Endothelial cell of umbilical vein (primary cell): ENCODE data around the gene SLC6A6. TPM values are rescaled to one million over a fixed set of nuclear protein-coding genes. Genes with fewer than 3 reads are reported as not detected.

Experiments
- BruUV-seq: library from RNA; stranded (reverse); fragments of 400-500 nt; replicated peaks from 2 replicates; lab custom pipeline; 2021; lab: Mats Ljungman, UMichigan
- CTCF ChIA-PET: fragments of 300-600, 350-600 bp; sonication (Branson Sonifier 250); formaldehyde crosslinking; loops from one replicate; lab custom pipeline; 2021; ENCODE audit warnings: antibody characterized with exemption, inconsistent platforms; lab: Charles Lee
- POLR2A ChIA-PET: fragments of 300-600, 350-600 bp; sonication (Branson Sonifier 250); formaldehyde crosslinking; loops from one replicate; lab custom pipeline; 2021; ENCODE audit warnings: antibody characterized with exemption, inconsistent platforms; lab: Charles Lee
- DNase-seq: peaks from one replicate; pipeline ENCODE4 v3.0.0-alpha.2; 2011; ENCODE audit warnings: low read depth, low spot score
- FAIRE-seq: peaks from 2 replicates; lab custom pipeline; 2011; peaks lifted over from hg19 to GRCh38; lab: Jason Lieb, UNC
- H2AFZ ChIP-seq: 2 replicates; pipeline ENCODE4 v1.6.0; 2012; ENCODE audit warnings: low read depth, low read length, control low read depth, inconsistent platforms
- H3K27ac ChIP-seq: 2 replicates; pipeline ENCODE4 v1.5.1; 2011; ENCODE audit warnings: low read depth, mild to moderate bottlenecking, control low read depth, low read length, moderate library complexity; ENCODE audit not compliant: insufficient read depth
- H3K27me3 ChIP-seq, 2 experiments: 2 replicates each; pipeline versions ENCODE4 v1.6.0 to v1.6.1; 2011; ENCODE audit warnings: low read length in 2 of 2, mixed read lengths in 1 of 2; ENCODE audit not compliant: control insufficient read depth in 2 of 2, insufficient read depth in 2 of 2
- H3K36me3 ChIP-seq, 2 experiments: 2 replicates in 1 of 2; 3 replicates in 1 of 2; pipeline ENCODE4 v1.5.1; 2011; ENCODE audit warnings: low read length in 2 of 2, mild to moderate bottlenecking in 1 of 2, moderate library complexity in 1 of 2; ENCODE audit not compliant: control insufficient read depth in 2 of 2, insufficient read depth in 2 of 2; ENCODE audit errors: extremely low read depth in 1 of 2
- H3K4me1 ChIP-seq: 3 replicates; pipeline ENCODE4 v1.5.1; 2011; ENCODE audit warnings: mild to moderate bottlenecking, low read length; ENCODE audit not compliant: control insufficient read depth, insufficient read depth; ENCODE audit errors: extremely low read depth
- H3K4me2 ChIP-seq: 2 replicates; pipeline ENCODE4 v1.6.1; 2011; ENCODE audit warnings: low read length, control low read depth, mixed read lengths; ENCODE audit not compliant: insufficient read depth
- H3K4me3 ChIP-seq, 3 experiments: fragments of 200-600 bp in 1 of 3; sonication (generic), shearing (Covaris generic) in 1 of 3; replicated peaks in 1 of 3; 2 replicates each; pipeline ENCODE4 v1.5.1; 2011 to 2016; ENCODE audit warnings: control low read depth in 3 of 3, low read length in 3 of 3, mild to moderate bottlenecking in 2 of 3, inconsistent platforms in 1 of 3, low read depth in 1 of 3, moderate library complexity in 1 of 3; ENCODE audit not compliant: insufficient read depth in 1 of 3
- H3K79me2 ChIP-seq: 2 replicates; pipeline ENCODE4 v1.6.0; 2012; ENCODE audit warnings: low read length, inconsistent platforms; ENCODE audit not compliant: control insufficient read depth, insufficient read depth
- H3K9ac ChIP-seq: replicated peaks from 2 replicates; pipeline ENCODE3; 2011; ENCODE audit warnings: low read length, control low read depth; ENCODE audit not compliant: insufficient read depth; ENCODE audit errors: extremely low read depth
- H3K9me1 ChIP-seq: replicated peaks from 3 replicates; pipeline ENCODE4 v1.6.0; 2011; ENCODE audit warnings: mild to moderate bottlenecking, low read length; ENCODE audit not compliant: control insufficient read depth, insufficient read depth; ENCODE audit errors: extremely low read depth
- H3K9me3 ChIP-seq: replicated peaks from 2 replicates; pipeline ENCODE4 v1.5.1; 2012; ENCODE audit warnings: low read length, inconsistent platforms; ENCODE audit not compliant: control insufficient read depth, insufficient read depth
- H4K20me1 ChIP-seq: replicated peaks from 2 replicates; pipeline ENCODE3; 2011; ENCODE audit warnings: mild to moderate bottlenecking, low read length; ENCODE audit not compliant: control insufficient read depth, insufficient read depth; ENCODE audit errors: extremely low read depth
- CTCF ChIP-seq, 2 donors: IDR thresholded peaks; 1 replicate in 1 of 2; 2 replicates in 1 of 2; pipeline ENCODE4 v1.5.1; 2011; ENCODE audit warnings: low read length in 2 of 2, mild to moderate bottlenecking in 2 of 2, moderate library complexity in 2 of 2, control low read depth in 1 of 2, inconsistent platforms in 1 of 2, low read depth in 1 of 2; ENCODE audit not compliant: insufficient read depth in 1 of 2; ENCODE audit errors: extremely low read depth in 1 of 2
- EZH2 ChIP-seq: IDR thresholded peaks from 2 replicates; pipeline ENCODE4 v1.6.1; 2012; ENCODE audit warnings: borderline replicate concordance, low read depth, mild to moderate bottlenecking, moderate library complexity, low read length, inconsistent platforms; ENCODE audit not compliant: severe bottlenecking
- FOS ChIP-seq: IDR thresholded peaks from 2 replicates; pipeline ENCODE4 v1.6.1; 2011; ENCODE audit warnings: mild to moderate bottlenecking, low read length, moderate library complexity, borderline replicate concordance; ENCODE audit not compliant: insufficient read depth
- GATA2 ChIP-seq: IDR thresholded peaks from 2 replicates; pipeline ENCODE4 v1.7.0; 2011; ENCODE audit warnings: low read depth, mild to moderate bottlenecking, moderate library complexity, mixed read lengths, low read length; ENCODE audit not compliant: insufficient read length, insufficient read depth
- JUN ChIP-seq: IDR thresholded peaks from 2 replicates; pipeline ENCODE4 v1.6.1; 2011; ENCODE audit warnings: borderline replicate concordance, low read depth; ENCODE audit not compliant: insufficient read length, insufficient read depth
- MAX ChIP-seq: IDR thresholded peaks from 2 replicates; pipeline ENCODE4 v1.6.1; 2011; ENCODE audit not compliant: insufficient read depth, insufficient read length
- MYC ChIP-seq: IDR thresholded peaks from one replicate; pipeline ENCODE4 v1.6.1; 2011; ENCODE audit warnings: mild to moderate bottlenecking, low read depth, low read length
- POLR2A ChIP-seq: IDR thresholded peaks from 2 replicates; pipeline ENCODE4 v1.6.1; 2012; ENCODE audit warnings: low read depth, mild to moderate bottlenecking, control low read depth, low read length
- POLR2AphosphoS5 ChIP-seq: IDR thresholded peaks from 2 replicates; pipeline ENCODE4 v1.6.1; 2012; ENCODE audit warnings: low read depth, mild to moderate bottlenecking, control low read depth, low read length, moderate library complexity; ENCODE audit not compliant: insufficient read depth
- dilution Hi-C: fragments of 300-500 bp; cut with MboI; formaldehyde crosslinking; loops from one replicate; pipeline ENCODE4 v1.15.0; 2019; ENCODE audit warnings: low sequenced_read_pairs; ENCODE audit not compliant: extremely low pct_ligation_motif_present
- intact Hi-C: fragments of 100-400 bp; cut with micrococcal nuclease; formaldehyde crosslinking; loops from one replicate; pipeline ENCODE4 v1.10.0; 2022
- polyA plus RNA-seq, 4 experiments: library from polyadenylated mRNA; depleted of rRNA in 3 of 4; stranded (reverse) in 3 of 4; unstranded in 1 of 4; fragments of >200 nt; gene quantifications; 2 replicates each; pipeline versions ENCODE4 v1.2.1 to v1.2.3, GENCODE V29; 2011 to 2012; ENCODE audit warnings: missing spikeins in 1 of 4
- total RNA-seq: library from RNA; stranded (reverse); gene quantifications from 2 replicates; pipeline ENCODE4 v1.2.3, GENCODE V29; 2021

Gene SLC6A6
- total and polyA plus RNA-seq, 2 donors (not counting 3 experiments of a cell fraction or from before 2014, with no cell fraction given), result 25.7 to 38.0 TPM

- FAIRE-seq, result peak; percentile 73
- Histone ChIP-seq H3K36me3 (no peaks in the 10 kb centered on the region), H3K27me3 (no peaks in the 10 kb centered on the region), H4K20me1 (no peaks in the 10 kb centered on the region), H3K9me3 (no peaks in the 10 kb centered on the region), H3K27ac (no peak overlapping the region), H3K4me1 (peaks cover 12% of the 10 kb centered on the region), H3K4me3 (peak overlapping the region; percentile 9 to 90 (median 34)), H3K79me2 (peaks cover 41% of the 10 kb centered on the region), H3K4me2 (peak overlapping the region; percentile 4), H3K9ac (peak overlapping the region; percentile 69), H3K9me1 (no peaks in the 10 kb centered on the region), H2AFZ (no peak overlapping the region)
- dilution Hi-C loops (no loop called here), intact Hi-C loops (loop anchor here (2.0 to 10.0 kb wide), 5 partner anchors 65 to 509 kb away; no protein-coding TSS in a partner anchor)
- TF ChIP-seq POLR2AphosphoS5 (no peak), EZH2 (no peak), MAX (no peak), JUN (no peak), GATA2 (no peak), POLR2A (no peak), CTCF (IDR thresholded peaks at IDR 0.05; ENCODE audit: extremely low read depth in 1 of 2, insufficient read depth in 1 of 2, low read depth in 1 of 2, low read length in 2 of 2) (no peak), FOS (no peak), MYC (no peak)
- POLR2A ChIA-PET, result no interaction called here
- peak; percentile 21 for DNase-seq
- CTCF ChIA-PET, result interaction anchor here (0.7 to 4.5 kb wide), 6 partner anchors 27 to 507 kb away, joined by 3 to 37 read pairs (median 4); no protein-coding TSS in a partner anchor
- no TSS peak for BruUV-seq
These were observed 1.3 kb downstream of the SLC6A6 start for GRCh38 chr3:14403619-14404155.
